SK-N-SH treated with all-trans-retinoic acid at 6 μM for 48 hours (cell line): ENCODE data around the gene ENC1.

Source experiments
- ARNTL ChIP-seq: fragments of 450-650 bp; formaldehyde crosslinking; IDR thresholded peaks from 2 replicates; pipeline ENCODE4 v1.5.0; 2020; ENCODE audit warnings: low read depth, mild to moderate bottlenecking, moderate library complexity, borderline replicate concordance
- CREB5 ChIP-seq: fragments of 250-450 bp; sonication (Bioruptor Pico); IDR thresholded peaks from 2 replicates; pipeline ENCODE4 v1.5.1; 2020; ENCODE audit warnings: low read depth, mild to moderate bottlenecking, moderate library complexity
- CSDC2 ChIP-seq: fragments of 250-450 bp; sonication (Bioruptor Pico); IDR thresholded peaks from 2 replicates; pipeline ENCODE4 v1.5.0; 2020; ENCODE audit warnings: mild to moderate bottlenecking, moderate library complexity
- ESRRG ChIP-seq: fragments of 250-450 bp; sonication (Bioruptor Pico); IDR thresholded peaks from 2 replicates; pipeline ENCODE4 v1.6.1; 2021; ENCODE audit warnings: mild to moderate bottlenecking
- GLIS3 ChIP-seq: fragments of 250-450 bp; sonication (Bioruptor Pico); IDR thresholded peaks from 2 replicates; pipeline ENCODE4 v1.5.0; 2020; ENCODE audit warnings: mild to moderate bottlenecking, moderate library complexity
- ISL1 ChIP-seq: fragments of 250-450 bp; sonication (Bioruptor Pico); IDR thresholded peaks from 2 replicates; pipeline ENCODE4 v2.1.2; 2022; ENCODE audit warnings: mild to moderate bottlenecking, moderate library complexity
- PATZ1 ChIP-seq: fragments of 250-450 bp; sonication (Bioruptor Pico); IDR thresholded peaks from 2 replicates; pipeline ENCODE4 v1.8.0; 2020; ENCODE audit warnings: mild to moderate bottlenecking, moderate library complexity, borderline replicate concordance
- POU6F1 ChIP-seq: fragments of 250-450 bp; sonication (Bioruptor Pico); IDR thresholded peaks from 2 replicates; pipeline ENCODE4 v1.8.0; 2021; ENCODE audit warnings: low read depth, mild to moderate bottlenecking, moderate library complexity, borderline replicate concordance
- RARB ChIP-seq: fragments of 250-450 bp; sonication (Bioruptor Pico); IDR thresholded peaks from 2 replicates; pipeline ENCODE4 v1.8.0; 2021; ENCODE audit warnings: mild to moderate bottlenecking, moderate library complexity
- ZC3H10 ChIP-seq: fragments of 250-450 bp; sonication (Bioruptor Pico); IDR thresholded peaks from 2 replicates; pipeline ENCODE4 v1.5.1; 2021; ENCODE audit warnings: mild to moderate bottlenecking, moderate library complexity

GRCh38 chr5:74619308-74619707 is 21.2 kb downstream of the ENC1 start:
- no peak for TF ChIP-seq RARB (CRISPR knock-in tag)
- TF ChIP-seq CSDC2 (CRISPR knock-in tag) = no peak
- no peak for TF ChIP-seq PATZ1 (CRISPR knock-in tag)
- TF ChIP-seq ESRRG (CRISPR knock-in tag) = no peak
- TF ChIP-seq POU6F1 (CRISPR knock-in tag) = no peak
- TF ChIP-seq ISL1 = no peak
- no peak for TF ChIP-seq ARNTL (CRISPR knock-in tag)
- TF ChIP-seq GLIS3 (CRISPR knock-in tag) = no peak
- no peak for TF ChIP-seq CREB5 (CRISPR knock-in tag)
- no peak for TF ChIP-seq ZC3H10 (CRISPR knock-in tag)
